Measurements from ENCODE around the gene NAMPT. TPM values are rescaled to one million over a fixed set of nuclear protein-coding genes. Genes with fewer than 3 reads are reported as not detected.
"Not testable (repeated sequence)": the region's sequence is repeated elsewhere in the genome, so short reads cannot be mapped to it uniquely, and the experiment has no call there.

NAMPT gene
- 19.4 TPM for polyA plus RNA-seq

DNA sequence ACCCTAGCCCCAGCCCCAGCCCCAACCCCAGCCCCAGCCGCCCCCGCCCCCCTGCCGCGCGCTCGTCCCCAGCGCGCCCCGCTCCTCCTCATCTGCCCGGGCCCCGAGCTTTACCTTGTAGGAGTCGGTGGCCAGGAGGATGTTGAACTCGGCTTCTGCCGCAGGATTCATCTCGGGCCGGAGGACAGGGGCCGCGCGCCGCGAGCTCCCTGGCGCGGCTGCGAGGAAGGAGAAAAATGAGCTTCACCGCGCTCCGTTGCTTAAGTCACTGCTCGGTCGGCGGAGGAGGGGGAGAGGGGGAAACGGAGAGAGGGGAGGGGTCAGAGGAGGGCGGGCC is at the start of gene NAMPT:
TSS of gene NAMPT (minus strand) at position 270 of the 337 bp plus-strand sequence. CDS start at position 171, 99 bp downstream.
- H3K4me1 Mint-ChIP-seq = peaks cover 16 to 30% (median 25%) of the 10 kb centered on the region in 3 donors
- H3K27ac Mint-ChIP-seq = peak within 1 kb of the TSS; percentile 82 to 98 (median 93)
- peaks cover 0 to 2% (median 2%) of the 10 kb centered on the region in 3 donors for H3K9me3 Mint-ChIP-seq
- H3K36me3 Mint-ChIP-seq = no peaks in the 10 kb centered on the region
- H3K4me3 Mint-ChIP-seq = peak within 1 kb of the TSS; percentile 92 to 99 (median 96)
- no peaks in the 10 kb centered on the region for H3K27me3 Mint-ChIP-seq

DNA sequence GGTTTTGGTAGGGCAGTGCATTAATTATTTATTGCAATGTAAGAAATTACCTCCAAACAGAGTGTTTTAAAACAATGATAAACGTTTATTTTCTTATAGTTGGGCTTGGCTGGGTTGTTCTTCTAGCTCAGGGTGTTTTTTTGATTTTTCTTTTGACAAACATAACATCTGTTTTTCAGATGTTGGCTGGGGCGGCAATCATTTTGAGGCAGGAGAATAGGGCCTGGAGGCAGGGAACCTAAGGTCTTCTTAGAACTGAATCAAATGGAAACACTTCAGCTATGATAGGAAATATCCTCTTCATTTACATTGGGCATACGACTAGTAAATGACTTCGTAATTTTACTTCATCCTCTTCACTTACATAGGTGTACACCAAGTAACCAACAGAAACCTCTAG is 47.4 kb upstream of the NAMPT start:
- Mint-ChIP-seq H3K4me3 (no peak overlapping the region), H3K36me3 (no peaks in the 10 kb centered on the region), H3K9me3 (peaks cover 0 to 6% (median 3%) of the 10 kb centered on the region in 3 donors), H3K4me1 (no peaks in the 10 kb centered on the region), H3K27ac (no peak overlapping the region), H3K27me3 (peaks cover 5% of the 10 kb centered on the region)

DNA sequence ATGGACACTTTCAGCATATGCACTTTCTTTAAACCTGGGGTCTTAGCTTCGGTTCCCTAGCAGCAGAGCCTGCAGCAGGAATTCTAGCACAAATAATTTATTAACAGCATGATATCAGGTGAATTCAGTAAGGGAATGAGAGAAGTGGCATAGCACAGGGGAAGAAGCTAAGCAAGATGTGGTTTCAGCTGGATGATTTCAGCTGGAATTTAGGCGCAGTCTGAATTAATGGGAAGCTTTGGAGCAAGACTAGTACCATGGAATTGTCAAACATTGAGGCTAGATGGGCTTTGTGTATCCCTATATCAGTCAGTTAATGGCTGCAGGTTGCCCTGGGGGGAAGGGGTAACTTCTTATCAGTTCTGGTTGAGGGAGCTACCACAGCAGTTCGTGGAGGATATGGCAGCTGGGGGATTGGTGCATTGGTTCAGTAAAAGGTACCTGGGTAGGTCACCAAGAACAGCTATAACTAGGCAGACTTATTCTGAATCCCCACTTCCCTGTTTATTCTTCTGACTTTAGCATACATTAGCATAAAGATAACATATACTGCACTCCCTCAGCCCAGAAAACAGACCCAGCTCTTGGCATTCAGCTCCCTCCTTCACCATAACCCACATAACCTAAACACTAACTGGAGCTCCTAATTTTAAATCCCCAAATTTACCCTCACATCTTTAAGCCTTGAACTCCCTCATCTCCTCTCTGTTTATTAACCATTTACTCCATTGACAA is 46.8 kb upstream of the NAMPT start:
- peaks cover 5% of the 10 kb centered on the region for H3K27me3 Mint-ChIP-seq
- peaks cover 0 to under 1% (median 0%) of the 10 kb centered on the region in 3 donors for H3K9me3 Mint-ChIP-seq
- H3K4me1 Mint-ChIP-seq = no peaks in the 10 kb centered on the region
- H3K27ac Mint-ChIP-seq = no peak overlapping the region
- H3K36me3 Mint-ChIP-seq = no peaks in the 10 kb centered on the region
- no peak overlapping the region for H3K4me3 Mint-ChIP-seq

DNA sequence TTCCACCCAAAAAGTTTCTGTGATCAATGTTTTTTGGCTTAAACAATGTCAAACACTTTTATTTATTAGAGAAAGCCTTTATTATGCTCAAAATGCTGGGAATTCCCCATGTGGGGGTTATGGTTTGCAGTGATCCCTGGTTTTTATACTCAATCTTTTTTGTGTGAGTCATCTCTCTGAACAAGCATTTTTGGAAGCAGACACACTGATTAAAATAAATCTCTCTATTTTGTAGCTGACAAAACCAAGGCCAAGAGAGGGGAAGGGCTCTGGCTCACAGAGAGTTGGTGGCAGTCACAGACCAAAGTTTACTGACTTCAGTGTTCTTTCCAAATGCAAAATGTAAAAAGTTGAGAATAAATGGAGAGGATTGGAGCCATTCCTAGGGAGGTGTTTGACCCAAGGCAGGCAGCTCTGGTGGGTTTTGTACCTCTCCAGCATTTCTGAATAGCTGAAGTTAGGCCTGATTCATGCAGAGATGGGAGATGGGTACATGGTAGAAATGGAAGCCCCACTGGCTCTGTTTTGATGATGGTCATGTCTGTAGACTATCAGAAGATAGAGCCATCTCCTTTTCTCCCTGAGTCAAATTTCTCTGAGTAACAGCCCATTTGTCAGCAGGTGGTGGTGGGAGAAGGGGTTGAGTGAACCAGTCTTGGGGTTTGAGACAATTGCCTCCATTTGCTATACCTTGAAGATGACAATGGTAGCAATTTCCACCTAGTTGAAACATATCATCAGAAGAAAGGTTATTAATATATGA is 45.4 kb upstream of the NAMPT start:
- no peak overlapping the region for H3K27ac Mint-ChIP-seq
- peaks cover 1% of the 10 kb centered on the region for H3K27me3 Mint-ChIP-seq
- no peaks in the 10 kb centered on the region for H3K36me3 Mint-ChIP-seq
- no peaks in the 10 kb centered on the region for H3K4me1 Mint-ChIP-seq
- no peaks in the 10 kb centered on the region for H3K9me3 Mint-ChIP-seq
- H3K4me3 Mint-ChIP-seq = no peak overlapping the region

DNA sequence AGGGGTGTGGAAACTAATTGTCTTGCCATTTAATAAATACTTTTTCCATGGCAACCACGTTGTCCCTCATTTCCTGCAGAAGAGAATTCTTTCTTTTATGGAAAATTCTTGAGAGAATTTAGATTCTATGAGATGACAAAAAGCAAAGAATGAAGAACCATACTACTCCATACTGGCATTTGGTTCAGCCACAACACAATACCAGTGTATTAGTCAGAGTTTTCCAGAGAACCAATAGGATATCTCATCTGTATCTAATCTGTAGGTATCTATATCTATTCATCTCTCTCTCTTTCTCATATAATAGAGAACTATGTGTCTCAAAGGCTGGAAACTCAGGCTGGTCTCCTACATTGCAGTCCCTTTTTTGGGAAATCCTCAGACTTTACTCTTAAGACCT is 44.6 kb upstream of the NAMPT start:
- H3K4me3 Mint-ChIP-seq = no peak overlapping the region
- no peaks in the 10 kb centered on the region for H3K9me3 Mint-ChIP-seq
- no peaks in the 10 kb centered on the region for H3K27me3 Mint-ChIP-seq
- no peaks in the 10 kb centered on the region for H3K4me1 Mint-ChIP-seq
- H3K36me3 Mint-ChIP-seq = no peaks in the 10 kb centered on the region
- no peak overlapping the region for H3K27ac Mint-ChIP-seq

DNA sequence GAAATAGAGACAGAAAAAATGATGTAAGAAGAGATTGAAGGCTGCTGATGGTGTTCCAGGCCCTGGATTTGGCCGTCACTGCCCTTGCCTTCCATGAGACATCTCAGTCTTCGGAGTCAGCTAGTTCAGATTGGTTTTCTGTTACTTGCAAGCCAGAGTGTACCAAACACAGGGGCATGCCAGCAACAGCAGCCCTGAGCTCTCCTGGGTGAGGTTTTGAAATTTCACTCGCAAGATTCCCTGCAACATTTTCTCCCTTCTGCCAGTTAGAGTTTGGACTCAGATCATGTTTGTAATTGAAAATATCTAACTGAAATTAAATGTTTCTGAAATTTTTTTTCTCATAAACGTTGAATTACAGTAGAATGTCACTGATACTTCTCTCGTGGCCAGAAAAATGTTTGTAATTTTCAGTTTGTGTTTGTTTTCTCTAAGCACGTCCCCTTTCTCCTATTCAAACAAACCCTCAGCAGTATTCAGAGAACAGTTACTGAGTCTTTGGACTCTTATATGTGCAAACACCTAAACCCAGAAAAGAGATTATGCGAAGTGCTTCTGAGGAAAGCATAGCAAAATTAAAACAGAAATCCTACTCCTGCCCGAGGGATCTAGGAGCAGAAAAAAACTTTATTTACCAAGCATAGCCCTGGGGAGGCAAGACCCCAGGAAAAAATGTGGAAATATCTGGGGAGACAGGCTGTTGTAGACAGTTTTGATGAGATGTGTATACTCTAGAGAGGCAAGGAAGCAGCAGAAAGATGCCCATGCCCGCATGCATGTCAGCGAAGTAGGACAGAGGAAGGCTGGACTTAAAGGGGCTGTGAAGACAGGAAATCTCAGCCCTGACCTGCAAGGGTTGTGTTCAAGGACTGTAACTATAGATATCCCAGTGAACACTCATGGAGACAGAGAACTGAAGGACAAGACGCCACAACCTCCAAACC is 43.0 kb upstream of the NAMPT start:
- Mint-ChIP-seq H3K36me3 (no peaks in the 10 kb centered on the region), H3K27ac (no peak overlapping the region), H3K4me3 (no peak overlapping the region), H3K9me3 (no peaks in the 10 kb centered on the region), H3K27me3 (no peaks in the 10 kb centered on the region), H3K4me1 (no peaks in the 10 kb centered on the region)

DNA sequence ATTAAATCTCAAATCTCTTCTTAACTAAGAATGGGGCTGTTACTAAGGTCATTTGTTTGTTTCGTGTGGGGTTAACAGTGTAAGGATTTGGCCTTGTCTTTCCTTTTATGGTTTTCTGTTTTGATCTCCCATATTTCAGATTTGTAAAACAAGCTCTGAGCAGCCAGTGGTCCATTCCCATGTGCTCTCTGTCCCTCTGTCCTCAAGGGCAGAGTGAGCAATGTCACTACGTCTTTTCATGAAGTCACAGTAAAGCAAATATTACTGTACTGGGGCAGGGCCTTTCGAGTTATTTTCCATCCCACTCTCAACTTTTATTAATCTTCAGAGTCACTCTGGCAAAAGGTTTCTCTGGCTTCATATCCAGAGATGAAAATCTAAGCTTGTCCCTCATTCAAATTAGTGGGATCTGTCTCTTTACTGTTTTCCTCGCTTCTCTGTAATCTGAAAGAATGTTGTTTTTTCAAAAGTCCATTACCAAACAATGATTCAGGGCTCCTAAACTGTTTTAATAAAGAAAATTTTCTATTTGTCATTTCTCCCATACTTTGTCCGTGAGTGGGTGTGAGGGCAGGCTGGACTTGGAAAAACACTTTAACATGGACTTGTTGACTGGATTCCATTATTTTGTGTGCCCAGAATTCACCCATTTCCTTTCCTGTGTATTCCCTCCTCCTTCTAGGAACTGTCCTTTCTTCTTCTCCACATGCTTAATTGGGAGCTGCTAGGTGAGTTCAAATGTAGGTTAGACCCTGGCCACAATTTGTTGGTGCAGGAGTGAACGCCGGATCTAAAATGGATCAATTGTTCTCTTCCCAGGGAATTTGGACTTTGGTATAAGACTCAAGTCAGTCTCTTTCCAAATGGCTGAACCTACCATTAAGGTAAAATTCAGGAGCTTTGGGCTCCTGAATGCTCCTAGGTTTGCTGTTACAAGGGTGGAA is 42.1 kb upstream of the NAMPT start:
- H3K36me3 Mint-ChIP-seq = no peaks in the 10 kb centered on the region
- peaks cover under 1% of the 10 kb centered on the region for H3K27me3 Mint-ChIP-seq
- H3K4me3 Mint-ChIP-seq = no peak overlapping the region
- H3K9me3 Mint-ChIP-seq = no peaks in the 10 kb centered on the region
- no peak overlapping the region for H3K27ac Mint-ChIP-seq
- no peaks in the 10 kb centered on the region for H3K4me1 Mint-ChIP-seq

DNA sequence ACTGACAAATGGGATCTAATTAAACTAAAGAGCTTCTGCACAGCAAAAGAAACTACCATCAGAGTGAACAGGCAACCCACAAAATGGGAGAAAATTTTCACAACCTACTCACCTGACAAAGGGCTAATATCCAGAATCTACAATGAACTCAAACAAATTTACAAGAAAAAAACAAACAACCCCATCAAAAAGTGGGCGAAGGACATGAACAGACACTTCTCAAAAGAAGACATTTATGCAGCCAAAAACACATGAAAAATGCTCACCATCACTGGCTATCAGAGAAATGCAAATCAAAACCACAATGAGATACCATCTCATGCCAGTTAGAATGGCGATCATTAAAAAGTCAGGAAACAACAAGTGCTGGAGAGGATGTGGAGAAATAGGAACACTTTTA is 39.7 kb upstream of the NAMPT start:
- not testable (repeated sequence) for H3K4me3 Mint-ChIP-seq, H3K9me3 Mint-ChIP-seq, H3K36me3 Mint-ChIP-seq, H3K4me1 Mint-ChIP-seq, H3K27me3 Mint-ChIP-seq, H3K27ac Mint-ChIP-seq

DNA sequence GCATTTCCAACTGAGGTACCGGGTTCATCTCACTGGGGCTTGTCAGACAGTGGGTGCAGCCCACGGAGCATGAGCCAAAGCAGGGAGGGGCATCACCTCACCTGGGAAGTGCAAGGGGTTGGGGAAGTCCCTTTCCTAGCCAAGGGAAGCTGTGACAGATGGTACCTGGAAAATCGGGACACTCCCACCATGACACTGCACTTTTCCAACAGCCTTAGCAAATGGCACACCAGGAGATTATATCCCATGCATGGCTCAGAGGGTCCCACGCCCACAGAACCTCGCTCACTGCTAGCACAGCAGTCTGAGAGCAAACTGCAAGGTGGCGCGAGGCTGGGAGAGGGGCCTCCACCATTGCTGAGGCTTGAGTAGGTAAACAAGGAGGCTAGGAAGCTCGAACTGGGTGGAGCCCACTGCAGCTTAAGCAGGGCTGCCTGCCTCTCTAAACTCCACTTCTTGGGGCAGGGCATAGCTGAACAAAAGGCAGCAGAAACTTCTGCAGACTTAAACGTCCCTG is 35.5 kb upstream of the NAMPT start:
- H3K4me1 Mint-ChIP-seq, H3K27me3 Mint-ChIP-seq, H3K4me3 Mint-ChIP-seq, H3K9me3 Mint-ChIP-seq, H3K27ac Mint-ChIP-seq, H3K36me3 Mint-ChIP-seq: not testable (repeated sequence)

DNA sequence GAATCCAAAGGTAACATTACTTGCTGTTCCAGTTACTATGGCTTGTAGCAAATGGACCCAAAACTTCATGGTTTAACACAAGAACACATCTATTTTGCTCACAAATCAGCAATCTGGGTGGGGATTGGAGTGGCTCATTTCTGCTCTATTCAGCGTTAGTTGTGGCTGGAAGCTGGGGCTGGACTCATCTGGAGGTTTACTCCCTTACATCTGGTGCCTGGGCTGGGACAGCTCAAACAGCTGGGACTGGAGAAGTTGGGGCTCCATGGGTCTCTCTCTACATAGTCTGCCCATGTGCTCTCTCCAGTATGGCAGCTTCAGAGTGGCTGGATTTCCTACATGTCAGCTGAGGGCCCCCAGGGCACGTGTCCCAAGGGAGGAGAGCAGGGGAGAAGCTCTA is 33.7 kb upstream of the NAMPT start:
- Mint-ChIP-seq H3K36me3 (no peaks in the 10 kb centered on the region), H3K4me3 (no peak overlapping the region), H3K27ac (no peak overlapping the region), H3K9me3 (peaks cover 0 to 5% (median 4%) of the 10 kb centered on the region in 3 donors), H3K27me3 (peaks cover 4% of the 10 kb centered on the region), H3K4me1 (peaks cover 6 to 9% (median 7%) of the 10 kb centered on the region in 3 donors)

DNA sequence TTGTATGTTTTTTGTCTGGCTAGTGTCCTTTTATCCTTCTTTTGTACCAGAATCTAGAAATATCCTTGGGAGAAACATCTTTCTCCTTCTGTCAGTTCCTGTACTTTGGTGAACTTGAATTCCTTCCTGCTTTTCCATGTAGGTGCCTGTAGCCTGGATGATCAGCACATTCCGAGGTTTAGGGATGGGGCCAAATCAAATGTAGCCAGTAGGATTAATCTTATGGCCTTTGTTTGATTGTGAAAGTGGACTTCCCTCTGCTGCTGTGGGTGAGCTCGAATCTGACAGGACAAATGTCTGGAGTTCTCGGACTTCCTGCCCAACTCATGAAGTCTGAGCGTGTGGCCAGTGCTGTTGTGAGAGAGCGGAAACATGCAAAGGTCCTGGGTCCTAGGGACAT is 33.2 kb upstream of the NAMPT start:
- Mint-ChIP-seq H3K36me3 (no peaks in the 10 kb centered on the region), H3K4me1 (peaks cover 6 to 9% (median 8%) of the 10 kb centered on the region in 3 donors), H3K27ac (peak overlapping the region in 1 of 3 donors; percentile 39), H3K9me3 (peaks cover 0 to 5% (median 4%) of the 10 kb centered on the region in 3 donors), H3K27me3 (peaks cover 4% of the 10 kb centered on the region), H3K4me3 (no peak overlapping the region)

DNA sequence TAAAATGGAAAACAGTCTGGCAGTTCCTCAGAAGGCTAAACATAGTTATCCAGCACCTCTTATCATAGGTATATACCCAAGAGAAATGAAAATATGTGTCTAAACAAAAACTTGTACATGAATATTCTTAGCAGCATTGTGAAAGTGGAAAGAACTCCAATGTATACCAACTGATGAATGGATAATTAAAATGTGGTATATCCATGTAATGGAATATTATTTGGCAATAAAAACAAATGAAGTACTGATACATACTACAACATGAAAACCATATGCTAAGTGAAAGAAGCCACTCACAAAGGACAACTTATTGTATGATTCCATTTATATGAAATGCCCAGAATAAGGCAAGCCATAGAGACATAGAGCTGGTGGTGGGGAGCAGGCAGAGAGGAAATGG is 32.2 kb upstream of the NAMPT start:
- Mint-ChIP-seq H3K4me1 (peaks cover 6 to 9% (median 8%) of the 10 kb centered on the region in 3 donors), H3K9me3 (peaks cover 0 to 5% (median 4%) of the 10 kb centered on the region in 3 donors), H3K4me3 (no peak overlapping the region), H3K27me3 (peaks cover 4% of the 10 kb centered on the region), H3K27ac (no peak overlapping the region), H3K36me3 (no peaks in the 10 kb centered on the region)

DNA sequence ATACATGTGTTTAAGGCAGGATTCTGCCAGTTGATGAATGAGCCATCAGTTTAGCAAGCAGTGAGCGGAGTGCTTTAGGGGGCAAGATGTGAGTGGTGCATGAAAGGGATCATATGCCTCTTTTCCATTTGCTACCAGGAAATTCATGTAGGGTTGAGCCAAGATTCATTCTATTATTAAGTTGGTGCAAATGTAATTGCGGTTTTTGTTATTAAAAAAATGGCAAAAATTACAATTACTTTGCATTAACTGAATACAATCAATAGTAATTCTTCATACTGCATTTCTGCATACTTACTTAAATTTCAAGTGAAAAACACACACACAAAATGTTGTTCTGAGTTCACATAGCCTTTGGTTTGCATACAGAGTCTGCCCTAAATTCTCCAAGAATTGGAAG is 30.1 kb upstream of the NAMPT start:
- Mint-ChIP-seq H3K27ac (no peak overlapping the region), H3K36me3 (no peaks in the 10 kb centered on the region), H3K4me3 (no peak overlapping the region), H3K4me1 (peaks cover 6 to 9% (median 8%) of the 10 kb centered on the region in 3 donors), H3K27me3 (peaks cover 2% of the 10 kb centered on the region), H3K9me3 (peaks cover 0 to 5% (median 2%) of the 10 kb centered on the region in 3 donors)

DNA sequence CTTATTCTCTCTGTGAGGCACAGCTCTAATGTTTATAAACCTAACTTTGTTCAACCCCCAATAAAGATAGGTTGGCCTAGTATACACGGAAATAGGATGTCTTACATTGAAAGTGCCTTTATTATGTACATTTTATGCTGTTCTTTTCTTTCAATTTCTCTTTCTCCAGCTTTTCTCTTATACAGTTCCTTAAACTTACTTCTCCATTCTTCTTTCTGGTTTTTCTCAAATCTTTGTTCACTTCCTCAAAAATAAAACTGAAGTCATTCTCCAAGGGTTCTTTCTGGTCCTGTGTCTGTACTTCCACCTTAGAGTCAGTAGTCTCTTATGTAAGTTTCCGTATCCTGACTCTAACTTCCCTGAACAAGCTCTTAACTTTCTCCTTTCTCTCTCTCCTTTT is 29.2 kb upstream of the NAMPT start:
- Mint-ChIP-seq H3K9me3 (peaks cover 0 to 5% (median 2%) of the 10 kb centered on the region in 3 donors), H3K36me3 (no peaks in the 10 kb centered on the region), H3K27ac (peak overlapping the region in 1 of 3 donors; percentile 11), H3K4me3 (peak overlapping the region in 1 of 4 donors; percentile 23), H3K27me3 (peaks cover 2% of the 10 kb centered on the region), H3K4me1 (peaks cover 6 to 9% (median 8%) of the 10 kb centered on the region in 3 donors)
